Measurements from ENCODE around the gene NKX1-2. TPM values are rescaled to one million over a fixed set of nuclear protein-coding genes. Genes with fewer than 3 reads are reported as not detected.

Gene NKX1-2
- total RNA-seq: not detected

GRCh38 chr10:124450012-124450782 lies at the start of gene NKX1-2:
TSS of gene NKX1-2 (minus strand) at chr10:124450035. CDS start at chr10:124449943, 92 bp downstream.

GRCh38 chr10:124461642-124462347 lies 12.0 kb upstream of the NKX1-2 start, which contains the start of gene LHPP:
TSS of gene LHPP (plus strand) at chr10:124461823. CDS start at chr10:124461863, 40 bp downstream.

GRCh38 chr10:124418726-124419501 lies 30.9 kb downstream of the NKX1-2 start, which contains the start of gene OAT:
TSS of gene OAT (minus strand) at chr10:124418923. CDS start at chr10:124412171, 6,752 bp downstream.

Other genes with a start within 250 kb of the NKX1-2 start
- 110 TPM for gene OAT, start 31.1 kb downstream of the NKX1-2 start, total RNA-seq
- 8.1 TPM for gene LHPP, start 11.8 kb upstream of the NKX1-2 start, total RNA-seq

All from parietal lobe (tissue), 1 donor.